NK-92 treated with Interleukin-12 subunit alpha and Interleukin-12 subunit beta, amount 100 ng/mL, for 24 hours (cell line): ENCODE measurements around the gene OSBP2.
"Not testable (repeated sequence)": the region's sequence is repeated elsewhere in the genome, so short reads cannot be mapped to it uniquely, and the experiment has no call there.

Source experiments
- DNase-seq: peaks from one replicate; lab custom pipeline; 2025; lab: John Stamatoyannopoulos, UW

The OSBP2 gene

DNA sequence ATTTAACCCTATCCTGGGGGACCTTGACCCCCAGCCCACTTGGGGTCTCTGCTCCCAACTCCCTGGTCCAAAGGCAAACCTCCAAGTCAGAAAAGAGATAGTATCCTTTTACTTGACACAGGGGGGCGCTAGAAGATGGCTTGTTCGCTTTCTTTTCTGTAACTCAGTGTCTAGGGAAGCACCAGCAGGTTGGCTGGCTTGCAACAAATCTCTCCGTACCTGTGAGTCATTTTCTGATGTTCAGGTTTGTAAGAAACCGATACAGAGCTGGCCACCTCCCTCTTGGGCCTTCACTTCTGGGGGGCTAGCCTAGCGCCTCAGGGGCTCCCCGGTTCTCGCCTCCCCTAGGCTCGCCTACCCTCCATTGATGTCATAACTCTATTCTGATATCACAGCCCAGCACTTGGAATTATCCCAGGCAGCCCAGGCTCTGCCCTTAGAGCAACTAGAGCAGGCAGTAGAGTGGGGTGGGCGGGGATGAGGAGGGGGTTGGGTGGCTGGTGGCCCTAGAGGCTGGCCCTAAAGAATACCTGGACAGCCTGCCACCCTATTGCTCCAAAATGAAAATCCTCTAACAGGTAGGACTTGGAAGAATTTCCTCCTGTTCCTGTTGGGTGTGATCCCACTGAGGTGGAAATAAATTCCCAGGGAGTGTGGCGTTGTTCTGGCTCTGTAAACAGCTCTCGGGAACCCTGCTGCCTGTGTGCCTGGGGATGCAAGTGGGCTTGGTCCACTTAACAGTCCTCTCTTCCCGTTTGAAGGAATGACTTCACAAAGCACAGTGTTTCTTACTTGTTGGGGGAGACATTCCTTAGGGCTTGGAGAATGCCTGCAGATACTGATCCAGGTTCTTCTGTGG lies 69.4 kb downstream of the OSBP2 start:
- DNase-seq, result peak; percentile 16

DNA sequence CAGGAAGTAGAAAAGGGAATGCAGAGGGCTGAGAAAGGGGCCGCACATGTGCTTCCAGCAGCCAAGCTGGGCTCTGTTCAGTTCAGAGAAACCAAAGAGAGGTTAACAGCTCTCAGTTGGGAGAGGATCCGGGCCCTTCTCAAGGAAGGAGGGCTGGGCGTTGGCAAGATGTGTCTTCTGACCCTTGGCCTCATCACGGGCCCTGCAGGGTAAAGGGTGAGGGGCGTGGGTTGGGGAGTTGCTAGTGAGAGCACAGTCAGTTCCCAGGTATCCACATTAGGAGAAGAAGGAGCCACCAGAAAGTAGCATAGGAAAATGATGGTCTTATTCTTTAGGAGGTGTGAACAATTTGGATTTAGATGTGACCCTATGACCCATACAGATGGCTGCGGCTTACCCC lies 73.0 kb downstream of the OSBP2 start:
- DNase-seq, result no peak

DNA sequence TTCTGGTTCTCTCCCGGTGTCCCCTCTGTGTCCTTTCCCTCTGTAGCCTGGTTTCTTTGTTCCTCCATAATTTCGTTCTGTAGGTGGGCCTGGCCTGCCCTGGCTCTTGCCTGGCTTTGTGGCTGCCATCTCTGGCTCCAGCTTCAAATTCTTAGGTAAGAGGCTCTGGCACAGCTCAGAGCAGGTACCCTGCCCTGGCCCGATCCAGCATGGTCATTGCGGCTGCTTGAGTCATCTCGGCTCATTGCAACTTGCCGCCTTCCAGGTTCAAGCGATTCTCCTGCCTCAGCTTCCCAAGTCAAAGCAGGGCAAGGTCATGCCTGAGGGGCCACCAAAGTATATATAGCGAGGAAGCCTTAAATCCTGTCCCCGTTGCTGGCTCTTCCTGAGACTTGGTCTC lies 76.0 kb downstream of the OSBP2 start:
- no peak for DNase-seq

DNA sequence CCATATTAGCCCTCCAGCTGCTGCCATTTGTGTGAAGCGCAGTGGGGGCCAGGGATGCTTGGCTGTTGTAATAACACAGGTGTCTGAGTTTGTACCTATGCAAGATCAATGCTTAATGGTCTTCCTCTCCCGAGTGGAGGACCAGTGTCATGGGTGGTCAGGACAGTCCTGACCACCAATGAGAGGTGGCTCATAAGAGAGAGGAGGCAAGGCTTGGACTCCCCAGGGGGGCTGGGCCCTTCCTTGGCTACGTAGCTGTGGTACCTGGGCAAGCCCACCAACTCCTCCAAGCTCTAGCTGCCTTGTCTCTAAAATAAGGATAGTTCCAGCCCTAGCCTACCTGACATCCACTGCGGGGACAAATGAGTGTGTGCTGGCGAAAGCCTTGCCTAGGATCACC lies 79.2 kb downstream of the OSBP2 start:
- DNase-seq, result no peak

DNA sequence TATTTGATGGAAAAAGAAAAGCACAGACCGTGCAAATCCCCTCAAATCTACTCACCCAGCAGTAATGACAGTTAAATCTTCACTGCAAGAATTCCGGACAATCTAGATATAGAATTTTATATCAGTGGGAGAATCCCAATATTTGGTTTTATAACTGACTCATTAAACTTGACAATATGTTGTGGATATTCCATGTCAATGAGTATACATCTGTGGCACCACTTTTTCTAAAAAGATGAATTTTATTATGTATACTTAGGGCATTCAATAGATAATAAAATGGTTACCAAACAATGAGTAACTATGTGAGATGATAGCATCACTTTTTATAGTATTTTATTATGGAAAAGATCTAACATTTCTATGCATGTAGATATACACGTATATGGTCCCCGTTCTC lies 79.9 kb downstream of the OSBP2 start:
- DNase-seq, result no peak

DNA sequence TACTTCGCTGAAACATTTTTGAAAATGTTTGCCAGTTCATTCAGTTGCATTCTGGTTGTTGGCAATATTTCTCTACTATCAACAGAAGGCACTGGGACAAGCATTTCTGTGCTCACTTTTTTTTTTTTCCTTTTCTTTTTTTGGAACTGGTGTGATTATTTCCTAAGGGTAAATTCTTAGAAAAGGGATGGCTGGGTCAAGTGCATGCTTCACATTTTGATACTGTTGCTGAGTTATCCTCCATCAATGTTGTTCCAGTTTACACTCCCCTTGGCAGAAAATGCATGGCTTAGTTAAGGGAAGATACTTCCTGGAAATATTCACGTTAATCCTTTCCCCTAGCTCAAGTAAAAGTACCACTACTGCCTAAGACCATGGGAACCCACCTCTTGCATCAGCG lies 81.8 kb downstream of the OSBP2 start:
- DNase-seq, result no peak

DNA sequence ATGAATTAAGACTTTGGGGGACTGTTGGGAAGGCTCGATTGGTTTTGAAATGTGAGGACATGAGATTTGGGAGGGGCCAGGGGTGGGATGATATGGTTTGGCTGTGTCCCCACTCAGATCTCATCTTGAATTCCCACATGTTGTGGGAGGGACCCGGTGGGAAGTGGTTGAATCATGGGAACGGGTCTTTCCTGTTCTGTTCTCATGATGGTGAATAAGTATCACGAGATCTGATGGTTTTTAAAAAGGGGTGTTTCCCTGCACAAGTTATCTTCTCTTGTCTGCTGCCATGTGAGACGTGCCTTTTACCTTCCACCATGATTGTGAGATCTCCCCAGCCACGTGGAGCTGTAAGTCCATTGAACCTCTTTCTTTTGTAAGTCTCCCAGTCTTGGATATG lies 82.5 kb downstream of the OSBP2 start:
- not testable (repeated sequence) for DNase-seq

DNA sequence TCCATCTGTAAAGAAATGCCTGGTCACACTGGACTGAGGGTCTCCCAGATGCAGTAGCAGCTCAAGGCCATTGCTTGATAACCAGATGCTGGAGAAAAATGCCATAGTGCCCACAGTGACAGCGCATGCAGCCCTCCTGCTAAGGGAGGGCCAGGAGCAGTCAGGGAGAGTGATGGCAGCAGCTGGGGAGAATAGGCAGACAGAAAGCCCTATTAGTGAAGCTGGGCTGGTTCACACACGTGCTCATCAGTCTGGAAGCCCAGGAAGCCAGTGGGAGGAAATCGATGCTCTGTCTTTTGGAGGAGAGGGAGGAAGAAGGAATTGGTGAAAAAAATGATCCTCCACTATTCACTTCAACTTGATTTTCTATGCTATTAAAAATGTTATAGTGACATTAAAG lies 82.9 kb downstream of the OSBP2 start:
- no peak for DNase-seq

DNA sequence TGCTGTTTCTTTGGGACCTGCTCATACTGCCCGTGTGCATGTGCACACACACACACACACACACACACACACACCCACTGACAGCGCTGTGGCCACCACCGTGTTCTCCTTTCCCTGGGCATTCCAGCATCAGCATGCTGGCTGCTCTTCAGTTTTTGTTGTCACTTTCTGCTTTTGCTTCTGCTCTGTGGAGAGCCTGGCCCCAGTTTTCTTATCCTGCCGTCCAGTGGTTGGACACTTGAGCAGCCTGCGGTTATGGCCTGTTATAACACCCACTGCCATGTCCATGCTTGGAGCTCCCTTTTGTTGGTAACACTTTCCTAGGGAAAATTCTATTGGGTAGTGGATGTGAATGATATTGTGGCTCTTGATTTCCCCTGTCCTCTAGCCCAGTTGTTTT lies 83.6 kb downstream of the OSBP2 start:
- DNase-seq, result no peak

DNA sequence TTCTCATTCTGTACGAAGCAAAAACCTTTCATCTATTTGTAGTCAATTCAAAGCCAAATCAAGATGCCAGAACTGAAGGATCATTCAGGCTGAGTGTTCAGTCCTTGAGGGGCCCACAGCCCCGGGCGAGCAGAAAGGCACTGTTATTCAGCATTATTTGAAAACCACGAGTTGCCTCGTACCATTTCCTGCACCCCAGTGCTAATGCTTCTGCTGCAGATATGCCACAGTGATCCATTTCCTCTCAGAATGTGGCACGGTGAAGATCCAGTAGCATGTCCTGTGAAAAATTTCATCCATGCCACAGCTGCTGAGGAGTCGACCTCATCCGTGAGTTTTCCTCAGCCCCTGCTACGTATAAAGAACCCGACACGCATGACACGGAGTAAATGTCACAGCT lies 85.4 kb downstream of the OSBP2 start:
- no peak for DNase-seq

DNA sequence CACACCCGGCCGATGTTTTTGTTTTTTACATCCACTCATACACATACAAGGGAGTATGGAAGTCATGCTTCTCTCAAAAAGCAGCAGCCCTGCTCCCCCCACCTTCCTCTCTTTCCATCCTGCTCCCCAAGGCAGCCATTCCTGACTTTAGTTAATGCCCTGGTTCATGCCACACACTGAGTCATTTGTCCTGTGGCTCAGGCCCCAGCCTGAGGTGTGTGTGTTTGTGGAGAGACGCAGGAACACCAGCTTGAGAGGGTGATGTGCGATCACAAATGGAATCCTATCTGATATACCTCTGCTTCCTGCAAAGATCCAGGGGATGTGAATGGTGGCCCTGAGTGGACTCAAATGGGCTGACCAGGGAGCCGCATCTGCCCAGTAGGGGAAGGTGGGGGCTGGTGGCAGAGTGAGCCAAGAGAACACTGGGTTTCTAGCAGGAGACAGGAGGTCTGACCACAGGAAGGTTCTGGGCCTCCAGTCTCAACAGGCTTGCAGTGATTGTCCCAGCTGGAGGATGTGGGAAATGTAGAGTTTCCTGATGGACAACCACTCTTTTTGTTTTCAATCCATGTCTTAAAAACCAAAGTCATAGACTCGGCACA lies 86.7 kb downstream of the OSBP2 start:
- DNase-seq, result no peak

DNA sequence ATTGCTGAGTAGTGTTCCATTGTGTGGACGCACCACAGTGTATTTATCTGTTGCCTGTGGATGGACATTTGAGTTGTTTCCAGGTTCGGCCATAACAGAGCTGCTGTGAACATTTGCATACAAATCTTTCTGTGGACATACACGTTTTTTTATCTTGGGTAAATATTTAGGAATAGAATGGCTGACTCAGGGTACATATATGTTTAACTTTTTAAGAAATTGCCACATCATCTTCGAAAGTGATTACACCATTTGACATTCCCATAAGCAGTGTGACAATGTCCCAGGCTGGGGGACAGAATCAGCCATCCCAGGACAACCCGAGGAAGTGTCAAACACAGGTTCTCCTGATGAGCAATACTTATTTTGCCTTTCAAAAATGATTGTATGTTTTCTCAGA lies 87.9 kb downstream of the OSBP2 start:
- no peak for DNase-seq

DNA sequence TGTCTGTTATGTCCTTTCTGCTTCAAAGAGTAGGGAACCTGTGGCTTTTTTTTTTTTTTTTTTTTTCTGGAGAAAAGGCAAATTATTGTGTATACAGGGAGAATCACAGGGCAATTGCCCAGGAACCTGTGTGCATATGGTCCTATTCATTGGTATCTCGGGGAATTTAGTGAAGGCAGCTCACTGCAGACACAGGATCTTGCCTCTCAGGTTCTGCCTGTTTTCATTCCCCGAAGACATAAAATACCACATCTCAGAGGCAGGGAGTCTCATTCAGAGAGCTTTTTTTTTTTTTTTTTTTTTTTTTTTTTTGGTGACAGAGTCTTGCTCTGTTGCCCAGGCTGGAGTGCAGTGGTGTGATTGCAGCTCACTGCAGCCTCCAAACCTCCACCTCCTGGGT lies 88.3 kb downstream of the OSBP2 start:
- DNase-seq, result no peak

DNA sequence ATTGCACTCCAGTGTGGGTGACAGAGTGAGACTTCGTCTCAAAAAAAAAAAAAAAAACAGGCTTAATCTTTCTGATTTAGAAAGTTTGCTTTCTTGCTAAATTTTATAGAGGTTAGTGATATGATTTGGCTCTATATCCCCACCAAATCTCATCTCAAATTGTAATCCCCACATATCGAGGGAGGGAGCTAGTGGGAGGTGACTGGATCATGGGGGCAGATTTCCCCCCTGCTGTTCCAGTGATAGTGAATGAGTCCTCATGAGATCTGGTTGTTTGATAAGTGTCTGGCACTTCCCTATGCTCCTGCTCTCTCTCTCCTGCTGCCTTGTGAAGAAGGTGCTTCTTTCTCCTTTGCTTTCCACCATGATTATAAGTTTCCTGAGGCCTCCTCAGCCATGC lies 90.9 kb downstream of the OSBP2 start:
- DNase-seq, result no peak

DNA sequence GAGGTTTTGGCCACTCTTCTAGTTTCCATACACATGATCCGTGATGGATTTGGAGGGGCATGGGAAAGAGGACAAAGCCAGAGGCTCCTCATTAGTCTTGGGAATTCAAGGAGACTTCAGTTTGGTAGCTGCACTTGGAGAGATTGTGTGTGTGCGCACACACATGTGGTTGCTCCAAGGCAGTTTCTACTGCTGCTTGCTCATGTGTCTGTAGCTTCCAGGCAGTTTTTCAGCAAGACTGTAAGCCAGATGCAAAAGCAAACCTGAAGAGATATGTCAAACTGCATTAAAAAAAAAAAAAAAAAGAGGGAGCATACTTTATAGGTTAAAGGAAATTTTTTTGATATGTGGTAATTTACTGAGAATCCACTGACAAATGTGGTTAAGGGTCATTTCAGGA lies 95.7 kb downstream of the OSBP2 start:
- DNase-seq, result no peak

DNA sequence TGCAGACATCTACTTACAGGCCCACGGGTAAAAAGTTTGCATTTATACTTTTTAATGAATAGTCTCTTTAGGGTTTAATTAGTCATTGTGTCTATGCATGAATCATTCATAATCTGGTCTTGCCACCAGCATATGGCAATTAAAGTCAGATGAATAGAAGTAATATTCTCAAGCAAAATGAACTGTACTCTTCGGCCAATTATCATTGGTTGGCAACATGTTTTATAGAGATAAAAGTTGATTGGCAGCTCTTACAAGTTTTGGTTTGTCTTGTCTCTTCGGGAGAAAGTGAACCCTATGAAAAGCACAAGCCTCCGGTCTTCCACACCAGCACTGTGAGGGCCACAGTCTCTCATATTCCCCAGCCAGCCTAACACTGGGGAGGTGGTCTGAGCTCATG lies 97.8 kb downstream of the OSBP2 start:
- DNase-seq, result no peak

DNA sequence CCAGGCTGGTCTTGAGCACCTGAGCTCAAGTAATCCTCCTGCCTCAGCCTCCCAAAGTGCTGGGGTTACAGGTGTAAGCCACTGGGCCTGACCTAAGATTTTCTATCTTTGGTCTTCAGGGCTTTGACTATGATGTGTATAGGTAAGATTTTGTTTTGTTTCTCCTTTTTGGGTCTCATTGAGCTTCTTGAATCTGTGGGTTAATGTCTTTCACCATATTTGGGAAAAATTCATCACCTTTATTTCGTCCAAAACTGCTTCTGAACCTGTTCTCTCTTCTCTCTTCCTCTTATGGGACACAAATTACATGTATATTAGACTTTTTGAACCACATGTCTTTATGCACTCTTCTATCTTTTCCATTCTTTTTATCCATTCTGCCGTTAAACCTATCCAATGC lies 100.4 kb downstream of the OSBP2 start:
- no peak for DNase-seq

DNA sequence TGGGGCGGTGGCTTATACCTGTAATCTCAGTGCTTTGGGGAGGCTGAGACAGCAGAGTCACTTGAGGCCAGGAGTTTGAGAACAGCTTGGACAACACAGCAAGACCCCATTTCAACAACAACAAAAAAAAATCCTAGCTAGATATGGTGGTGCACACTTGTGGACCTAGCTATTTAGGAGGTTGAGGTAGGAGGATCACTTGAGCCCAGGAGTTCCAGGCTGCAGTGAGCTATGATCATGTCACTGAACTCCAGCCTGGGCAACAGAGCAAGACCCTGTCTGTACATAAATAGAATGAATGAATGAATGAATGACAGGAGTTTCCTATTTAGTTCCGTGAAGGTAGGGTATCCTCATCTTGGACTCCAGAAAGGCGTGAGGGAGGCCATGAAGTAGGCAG lies 107.0 kb downstream of the OSBP2 start:
- no peak for DNase-seq

DNA sequence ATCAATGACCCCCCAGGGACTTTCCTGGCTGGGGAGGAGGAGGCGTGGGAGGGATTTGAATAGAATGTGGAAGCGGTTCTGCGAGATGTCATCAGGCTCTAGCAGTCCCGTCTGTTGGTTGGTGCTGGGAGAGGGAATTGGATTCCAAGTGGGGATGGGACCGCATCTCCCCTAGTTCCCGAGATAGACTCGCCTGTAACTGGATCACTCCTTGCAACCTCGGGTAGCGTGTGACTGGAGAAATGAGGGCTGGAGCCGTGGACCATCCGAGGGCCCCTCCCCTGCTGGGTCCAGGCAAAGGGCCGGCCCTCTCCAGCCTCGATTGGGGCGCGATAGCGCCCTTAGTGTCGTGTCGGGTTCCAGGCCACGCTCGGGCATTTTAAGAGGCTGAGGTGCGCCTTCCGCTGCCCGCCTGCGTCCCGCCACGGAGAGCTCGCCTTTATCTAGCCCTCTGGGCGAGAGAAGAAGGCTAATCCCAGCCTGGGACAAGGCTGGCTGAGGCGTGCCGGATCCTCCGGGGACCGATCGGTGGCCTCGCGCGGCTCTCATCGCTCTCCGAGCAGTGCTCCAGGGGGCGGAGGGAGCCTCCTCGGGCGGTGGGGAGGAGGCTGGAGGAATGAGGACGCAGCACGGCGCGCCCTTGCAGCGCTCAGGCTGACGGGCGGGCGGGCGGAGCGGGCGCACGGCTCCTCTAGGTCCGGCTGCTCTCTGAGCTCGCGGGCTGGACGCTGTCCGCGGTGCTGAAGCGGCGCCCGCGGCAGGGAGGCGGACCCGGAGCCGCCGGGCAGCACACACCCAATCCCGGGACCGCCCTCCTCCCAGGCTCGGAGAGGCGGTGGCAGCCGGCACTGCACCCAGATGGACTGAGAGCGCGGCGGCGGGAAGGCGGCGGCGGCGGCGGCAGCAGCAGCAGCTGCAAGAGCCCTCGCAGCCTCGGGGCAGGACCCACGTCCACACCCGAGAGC lies 107.8 kb downstream of the OSBP2 start:
- DNase-seq, result no peak

DNA sequence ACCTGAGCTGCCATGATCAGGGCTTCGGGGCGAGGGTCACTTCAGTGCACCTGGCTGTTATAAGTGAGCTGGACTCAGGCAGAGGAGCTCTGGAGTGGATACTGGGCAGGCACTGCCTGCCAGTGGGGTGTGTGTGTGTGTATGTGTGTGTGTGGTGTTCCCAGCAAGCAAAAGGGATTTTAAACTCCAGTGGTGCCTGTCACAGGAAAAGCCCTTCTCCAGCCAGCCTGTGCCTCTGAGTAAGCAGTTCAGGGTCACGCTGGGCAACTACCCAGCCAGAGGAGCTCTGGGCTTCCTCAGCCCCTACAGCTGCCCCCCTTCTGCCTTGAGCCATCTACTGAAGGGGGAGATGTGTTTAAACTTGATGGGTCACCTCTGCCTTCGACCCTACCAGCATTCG lies 109.0 kb downstream of the OSBP2 start:
- no peak for DNase-seq

DNA sequence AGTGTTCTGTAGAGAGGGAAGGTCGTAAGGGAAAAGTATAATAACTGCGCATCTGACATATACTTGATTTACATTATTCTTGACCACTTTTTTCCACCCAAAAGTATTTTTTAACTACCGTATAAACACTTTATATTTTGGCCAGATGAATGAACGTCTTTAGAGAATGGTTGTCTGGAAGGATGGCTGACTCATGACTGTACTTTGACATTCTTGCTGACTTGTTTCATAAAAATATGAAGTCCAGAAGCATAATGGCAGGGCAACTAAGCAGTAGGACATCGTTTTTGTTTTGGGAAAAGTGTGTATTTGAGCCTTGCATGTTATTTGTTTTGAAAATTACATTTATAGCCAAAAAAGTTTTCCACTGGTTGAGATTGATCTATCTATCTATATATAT lies 110.0 kb downstream of the OSBP2 start:
- no peak for DNase-seq

DNA sequence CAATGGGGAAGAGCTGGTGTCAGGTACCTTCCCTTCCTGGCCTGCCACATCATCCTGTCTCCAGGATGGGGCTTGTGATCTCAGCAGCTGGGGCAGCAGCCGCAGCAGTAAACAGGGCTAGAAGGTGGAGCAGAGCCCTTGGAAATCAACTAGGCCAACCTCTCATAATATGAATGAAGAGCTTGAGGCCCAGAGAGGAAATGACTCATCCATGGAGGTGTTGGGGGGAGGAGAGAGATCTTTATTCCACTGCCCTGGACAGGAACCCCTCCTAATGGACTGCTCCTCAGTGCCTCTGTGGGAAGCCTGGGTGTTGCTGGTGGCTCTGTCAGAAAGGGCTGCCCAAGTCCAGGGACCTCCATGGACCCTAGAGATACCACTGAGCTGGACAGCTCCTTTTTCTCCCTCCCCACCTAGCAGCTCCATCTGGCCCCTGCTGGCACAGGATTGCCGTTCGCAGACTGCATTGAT lies 111.8 kb downstream of the OSBP2 start:
- DNase-seq, result peak; percentile 6

DNA sequence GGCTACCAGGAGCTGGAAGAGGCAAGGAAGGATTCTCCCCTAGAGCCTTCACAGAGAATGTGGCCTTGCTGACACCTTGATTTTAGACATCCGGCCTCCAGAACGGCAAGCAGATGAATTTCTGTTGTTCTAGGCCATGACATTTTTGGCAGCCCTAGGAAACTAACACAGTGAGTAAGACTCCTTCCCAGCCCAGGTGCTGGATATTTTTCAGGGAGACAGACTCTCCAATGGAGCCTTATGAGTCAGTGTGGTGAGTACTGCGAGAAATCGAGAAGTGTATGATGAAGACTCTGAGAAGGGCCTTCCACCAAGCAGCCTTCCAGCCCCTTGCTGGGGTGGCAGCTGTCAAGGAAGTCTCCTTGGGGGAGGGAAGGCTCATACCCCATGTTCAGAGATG lies 114.4 kb downstream of the OSBP2 start:
- no peak for DNase-seq
